Progenitor cell of endocrine pancreas (in vitro differentiated cells): ENCODE data around the gene ID1. TPM values are rescaled to one million over a fixed set of nuclear protein-coding genes. Genes with fewer than 3 reads are reported as not detected.

Experiments used
- DNase-seq: peaks from one replicate; pipeline ENCODE4 v3.0.0; 2021; ENCODE audit warnings: low spot score; ENCODE audit not compliant: unreplicated experiment
- H3K27ac Mint-ChIP-seq: 2 replicates; pipeline ENCODE4 v1.8.0; 2021; ENCODE audit warnings: mild to moderate bottlenecking, moderate library complexity, mixed read lengths
- H3K27me3 Mint-ChIP-seq: 2 replicates; pipeline ENCODE4 v1.8.0; 2021; ENCODE audit warnings: mixed read lengths
- H3K36me3 Mint-ChIP-seq: 2 replicates; pipeline ENCODE4 v1.8.0; 2022; ENCODE audit warnings: mixed read lengths; ENCODE audit not compliant: insufficient read depth
- H3K4me1 Mint-ChIP-seq: 2 replicates; pipeline ENCODE4 v1.8.0; 2021; ENCODE audit warnings: low read depth, mixed read lengths
- H3K4me3 Mint-ChIP-seq: 2 replicates; pipeline ENCODE4 v1.8.0; 2021; ENCODE audit warnings: low read depth, mild to moderate bottlenecking, moderate library complexity, mixed read lengths
- H3K9me3 Mint-ChIP-seq: 2 replicates; pipeline ENCODE4 v1.8.0; 2021; ENCODE audit warnings: low read depth, mixed read lengths
- CTCF ChIP-seq: fragments of 200-600 bp; sonication (generic); IDR thresholded peaks from one replicate; pipeline ENCODE4 v1.5.0; 2021; ENCODE audit warnings: antibody characterized with exemption, mild to moderate bottlenecking; ENCODE audit not compliant: unreplicated experiment
- long read RNA-seq: library from polyadenylated mRNA; unstranded; transcript quantifications from one replicate; pipeline ENCODE4 v2.0.0, GENCODE V29; 2020
- total RNA-seq: library from RNA; stranded (reverse); gene quantifications from 2 replicates; pipeline ENCODE4 v1.2.1, GENCODE V29; 2021

ID1 gene
- 322 and 326 TPM in 2 replicates for total RNA-seq
- long read RNA-seq, transcript ID1-201 (1 exons, 1,233 nt): minor isoform, 55 of 223 reads
- long read RNA-seq, transcript ID1-202 (2 exons, 994 nt): major isoform, 165 of 223 reads
- long read RNA-seq, partial matches to known transcripts: 0 of 223 reads
- long read RNA-seq, other reads (novel, unspliced or antisense): 3 of 223 reads

GRCh38 chr20:31605031-31605901 lies at the start of gene ID1:
Gene ID1 (plus strand): TSS chr20:31605289. CDS start chr20:31605388, 99 bp downstream.
- no peak for TF ChIP-seq CTCF
- peak within 1 kb of the TSS; percentile 99 for H3K27ac Mint-ChIP-seq
- no peaks in the 10 kb centered on the region for H3K27me3 Mint-ChIP-seq
- peak within 1 kb of the TSS; percentile 92 for H3K4me3 Mint-ChIP-seq
- peaks cover 44% of the 10 kb centered on the region for H3K4me1 Mint-ChIP-seq
- no peaks in the 10 kb centered on the region for H3K9me3 Mint-ChIP-seq
- peak; percentile 97 for DNase-seq
- H3K36me3 Mint-ChIP-seq: peaks cover 14% of the 10 kb centered on the region

- H3K9me3 Mint-ChIP-seq: no peaks in the 10 kb centered on the region
- H3K27ac Mint-ChIP-seq: peak overlapping the region; percentile 82
Measured at GRCh38 chr20:31559704-31560093, 45.4 kb upstream of the ID1 start.

GRCh38 chr20:31560094-31560745 lies 44.9 kb upstream of the ID1 start:
- Mint-ChIP-seq H3K36me3 (peaks cover 34% of the 10 kb centered on the region), H3K27ac (peak overlapping the region; percentile 82), H3K4me3 (no peak overlapping the region), H3K4me1 (peaks cover 10% of the 10 kb centered on the region), H3K9me3 (no peaks in the 10 kb centered on the region), H3K27me3 (no peaks in the 10 kb centered on the region)
- peak; percentile 67 for DNase-seq
- TF ChIP-seq CTCF: peak; percentile 96

More at GRCh38 chr20:31559704-31560093, 45.4 kb upstream of the ID1 start:
- H3K36me3 Mint-ChIP-seq: peaks cover 35% of the 10 kb centered on the region
- H3K4me1 Mint-ChIP-seq: peaks cover 10% of the 10 kb centered on the region
- H3K27me3 Mint-ChIP-seq: no peaks in the 10 kb centered on the region
- H3K4me3 Mint-ChIP-seq: no peak overlapping the region
- no peak for DNase-seq
- no peak for TF ChIP-seq CTCF

GRCh38 chr20:31560746-31561598 lies 44.1 kb upstream of the ID1 start:
- no peaks in the 10 kb centered on the region for H3K9me3 Mint-ChIP-seq
- H3K27ac Mint-ChIP-seq: no peak overlapping the region
- no peak overlapping the region for H3K4me3 Mint-ChIP-seq
- H3K4me1 Mint-ChIP-seq: peaks cover 10% of the 10 kb centered on the region
- DNase-seq: no peak
- peaks cover 35% of the 10 kb centered on the region for H3K36me3 Mint-ChIP-seq
- no peaks in the 10 kb centered on the region for H3K27me3 Mint-ChIP-seq
- no peak for TF ChIP-seq CTCF

- Mint-ChIP-seq H3K27me3 (no peaks in the 10 kb centered on the region), H3K4me3 (no peak overlapping the region), H3K36me3 (peaks cover 30% of the 10 kb centered on the region), H3K9me3 (no peaks in the 10 kb centered on the region), H3K4me1 (peaks cover 16% of the 10 kb centered on the region), H3K27ac (peak overlapping the region; percentile 78)
- no peak for DNase-seq
- no peak for TF ChIP-seq CTCF
Measured at GRCh38 chr20:31562241-31562640, 42.8 kb upstream of the ID1 start.
